WTC11 (cell line): ENCODE measurements around the gene CEP85. TPM values are rescaled to one million over a fixed set of nuclear protein-coding genes. Genes with fewer than 3 reads are reported as not detected.

ENCODE experiments used
- ATAC-seq: fragments of 200-7000 bp; cut with Tn5 transposase; 2 replicates; pipeline ENCODE4 v1.10.0; 2021; ENCODE audit warnings: mild to moderate bottlenecking, moderate library complexity
- CTCF ChIA-PET: fragments of 300-600 bp; sonication (Branson Sonifier 250); formaldehyde crosslinking; loops from one replicate; lab custom pipeline; 2021; ENCODE audit warnings: antibody characterized with exemption; lab: Charles Lee
- POLR2A ChIA-PET: fragments of 350-600 bp; sonication (Branson Sonifier 250); formaldehyde crosslinking; loops from one replicate; lab custom pipeline; 2021; ENCODE audit warnings: antibody characterized with exemption; lab: Charles Lee
- DNase-seq: peaks from one replicate; pipeline ENCODE4 v3.0.0; 2021; ENCODE audit warnings: low spot score
- H3K27ac Mint-ChIP-seq: 2 replicates; pipeline ENCODE4 v1.8.0; 2021; ENCODE audit warnings: mixed read lengths
- H3K27me3 Mint-ChIP-seq: 2 replicates; pipeline ENCODE4 v1.8.0; 2021; ENCODE audit warnings: low read depth, mild to moderate bottlenecking, moderate library complexity, mixed read lengths
- H3K36me3 Mint-ChIP-seq: 2 replicates; pipeline ENCODE4 v1.8.0; 2021; ENCODE audit warnings: mixed read lengths
- H3K4me1 Mint-ChIP-seq: 2 replicates; pipeline ENCODE4 v1.8.0; 2022; ENCODE audit warnings: mixed read lengths
- H3K4me3 Mint-ChIP-seq: 2 replicates; pipeline ENCODE4 v1.8.0; 2021; ENCODE audit warnings: mild to moderate bottlenecking, moderate library complexity, mixed read lengths
- H3K9me3 Mint-ChIP-seq: 2 replicates; pipeline ENCODE4 v1.8.0; 2021; ENCODE audit warnings: mixed read lengths
- CREM ChIP-seq: sonication (generic); formaldehyde crosslinking; IDR thresholded peaks from 2 replicates; pipeline ENCODE4 v1.8.1; 2022; ENCODE audit warnings: mild to moderate bottlenecking, missing genetic modification reagents, moderate library complexity
- EMX1 ChIP-seq: fragments of 250-450 bp; sonication (Bioruptor Pico); IDR thresholded peaks from 2 replicates; pipeline ENCODE4 v1.8.0; 2021; ENCODE audit warnings: mild to moderate bottlenecking
- ETV6 ChIP-seq: sonication (generic); formaldehyde crosslinking; IDR thresholded peaks from 2 replicates; pipeline ENCODE4 v1.8.1; 2022; ENCODE audit warnings: mild to moderate bottlenecking, missing genetic modification reagents
- GTF2I ChIP-seq: fragments of 250-450 bp; sonication (Bioruptor Pico); conservative IDR thresholded peaks from 2 replicates; pipeline ENCODE4 v1.4.0; 2021; ENCODE audit warnings: mild to moderate bottlenecking
- JAZF1 ChIP-seq: fragments of 250-450 bp; sonication (Bioruptor Pico); IDR thresholded peaks from 2 replicates; pipeline ENCODE4 v1.9.0; 2021; ENCODE audit warnings: moderate library complexity, mild to moderate bottlenecking, inconsistent platforms
- NFATC4 ChIP-seq: fragments of 250-450 bp; sonication (Bioruptor Pico); IDR thresholded peaks from 2 replicates; pipeline ENCODE4 v1.9.0; 2021; ENCODE audit warnings: mild to moderate bottlenecking
- NFYB ChIP-seq: sonication (generic); formaldehyde crosslinking; conservative IDR thresholded peaks from 2 replicates; pipeline ENCODE4 v1.8.0; 2022; ENCODE audit warnings: low read depth, missing genetic modification reagents
- TP53 ChIP-seq: sonication (generic); formaldehyde crosslinking; IDR thresholded peaks from 2 replicates; pipeline ENCODE4 v1.8.1; 2023; ENCODE audit warnings: mild to moderate bottlenecking, missing genetic modification reagents
- ZNF232 ChIP-seq: sonication (generic); formaldehyde crosslinking; IDR thresholded peaks from 2 replicates; pipeline ENCODE4 v1.8.0; 2022; ENCODE audit warnings: mild to moderate bottlenecking, missing genetic modification reagents
- ZNF416 ChIP-seq: fragments of 250-450 bp; sonication (Bioruptor Pico); IDR thresholded peaks from 2 replicates; pipeline ENCODE4 v1.9.0; 2021; ENCODE audit warnings: mild to moderate bottlenecking, inconsistent platforms
- ZNF423 ChIP-seq: fragments of 250-450 bp; sonication (Bioruptor Pico); IDR thresholded peaks from 2 replicates; pipeline ENCODE4 v2.1.2; 2022; ENCODE audit warnings: mild to moderate bottlenecking, moderate library complexity
- total RNA-seq: library from RNA; stranded (reverse); gene quantifications from 3 replicates; pipeline ENCODE4 v1.2.3, GENCODE V29; 2021
- TF ChIP-seq, protein P1 (sequence below): fragments of 250-450 bp; sonication (Bioruptor Pico); conservative IDR thresholded peaks from 2 replicates; pipeline ENCODE4 v1.9.0; 2021; ENCODE audit warnings: mild to moderate bottlenecking
- TF ChIP-seq, protein P2 (sequence below): fragments of 250-450 bp; sonication (Bioruptor Pico); IDR thresholded peaks from 2 replicates; pipeline ENCODE4 v1.8.0; 2021; ENCODE audit warnings: mild to moderate bottlenecking
- TF ChIP-seq, protein P3 (sequence below): sonication (generic); formaldehyde crosslinking; IDR thresholded peaks from 2 replicates; pipeline ENCODE4 v1.8.1; 2023; ENCODE audit warnings: mild to moderate bottlenecking, missing genetic modification reagents, moderate library complexity
- TF ChIP-seq, protein P4 (sequence below): fragments of 250-450 bp; sonication (Bioruptor Pico); IDR thresholded peaks from 2 replicates; pipeline ENCODE4 v1.9.0; 2021; ENCODE audit warnings: mild to moderate bottlenecking
- TF ChIP-seq, protein P5 (sequence below): sonication (generic); formaldehyde crosslinking; IDR thresholded peaks from 2 replicates; pipeline ENCODE4 v1.8.1; 2022; ENCODE audit warnings: missing genetic modification reagents, borderline replicate concordance
- TF ChIP-seq, protein P6 (sequence below): sonication (generic); formaldehyde crosslinking; IDR thresholded peaks from 2 replicates; pipeline ENCODE4 v1.8.0; 2023; ENCODE audit warnings: mild to moderate bottlenecking, missing genetic modification reagents
- TF ChIP-seq, protein P7 (sequence below): sonication (generic); formaldehyde crosslinking; IDR thresholded peaks from 2 replicates; pipeline ENCODE4 v1.8.1; 2022; ENCODE audit warnings: mild to moderate bottlenecking, moderate library complexity, missing genetic modification reagents
- TF ChIP-seq, protein P8 (sequence below): sonication (generic); formaldehyde crosslinking; IDR thresholded peaks from 2 replicates; pipeline ENCODE4 v1.8.1; 2023; ENCODE audit warnings: mild to moderate bottlenecking, moderate library complexity, missing genetic modification reagents

CEP85 gene
- total RNA-seq, 1 experiment from 2014 or later: 40.8 TPM

DNA sequence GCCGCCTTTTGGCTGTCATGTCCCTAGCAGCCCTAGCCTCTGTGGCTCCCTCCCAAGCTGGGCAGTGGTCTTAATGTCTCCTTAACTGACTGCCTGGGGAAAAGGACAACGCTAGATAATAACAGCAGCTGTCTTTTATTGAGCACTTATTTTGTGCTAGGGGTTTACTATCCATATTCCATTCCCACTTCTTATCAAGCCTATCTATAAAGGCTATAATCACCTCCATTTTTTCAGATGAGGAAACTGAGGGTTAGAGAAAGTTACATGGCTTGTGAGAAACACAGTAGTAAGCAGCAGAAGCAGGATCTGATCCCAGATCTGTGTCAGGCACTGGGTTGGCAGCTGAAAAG, 52.0 kb downstream of the CEP85 start:
- ChIA-PET POLR2A (interaction anchor here (0.6 to 1.8 kb wide), 7 partner anchors 10 to 194 kb away, joined by 3 to 8 read pairs (median 4); partner anchors contain the start of gene LIN28A), CTCF (interaction anchor here (0.6 to 11.1 kb wide), 61 partner anchors 8 to 601 kb away, joined by 3 to 306 read pairs (median 5); partner anchors contain the start of genes CATSPER4, CD52, CEP85 and CNKSR1)
- no peaks in the 10 kb centered on the region; the same call in 1 of the 2 replicates for H3K27me3 Mint-ChIP-seq
- H3K27ac Mint-ChIP-seq: no peak overlapping the region
- no peak overlapping the region for H3K4me3 Mint-ChIP-seq
- DNase-seq (no peak), ATAC-seq (no peak)
- TF ChIP-seq CREM (CRISPR knock-in tag): no peak
- TF ChIP-seq, protein P1, sequence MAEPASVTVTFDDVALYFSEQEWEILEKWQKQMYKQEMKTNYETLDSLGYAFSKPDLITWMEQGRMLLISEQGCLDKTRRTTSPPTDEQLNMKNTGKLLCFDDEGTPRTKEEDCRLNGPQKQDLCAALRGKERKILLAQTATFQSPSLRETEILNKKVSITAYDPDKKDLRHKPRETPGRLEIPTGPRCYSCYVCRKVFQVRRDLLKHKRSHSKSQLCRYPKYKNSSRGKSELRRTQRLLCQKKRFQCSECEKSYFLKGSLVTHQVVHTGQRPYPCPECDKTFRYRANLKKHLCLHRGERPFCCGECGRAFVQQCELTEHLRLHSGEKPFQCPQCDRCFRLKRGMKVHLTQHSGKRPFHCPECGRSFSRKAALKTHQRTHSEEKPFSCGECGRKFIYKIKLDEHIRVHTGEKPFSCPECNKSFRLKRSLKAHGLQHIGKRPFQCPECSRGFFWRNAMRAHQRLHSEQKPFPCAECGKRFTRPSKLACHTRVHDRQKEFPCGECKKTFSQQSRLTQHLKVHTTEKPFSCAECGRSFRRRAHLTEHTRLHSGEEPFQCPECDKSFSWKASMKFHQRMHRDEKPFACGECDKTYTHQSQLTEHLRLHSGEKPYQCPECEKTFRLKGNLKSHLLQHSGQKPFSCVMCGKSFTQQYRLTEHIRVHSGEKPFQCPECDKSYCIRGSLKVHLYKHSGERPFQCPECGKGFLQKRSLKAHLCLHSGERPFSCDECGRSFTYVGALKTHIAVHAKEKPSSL (CRISPR knock-in tag): no peak
- no peak for TF ChIP-seq TP53 (CRISPR knock-in tag)
- TF ChIP-seq, protein P2, sequence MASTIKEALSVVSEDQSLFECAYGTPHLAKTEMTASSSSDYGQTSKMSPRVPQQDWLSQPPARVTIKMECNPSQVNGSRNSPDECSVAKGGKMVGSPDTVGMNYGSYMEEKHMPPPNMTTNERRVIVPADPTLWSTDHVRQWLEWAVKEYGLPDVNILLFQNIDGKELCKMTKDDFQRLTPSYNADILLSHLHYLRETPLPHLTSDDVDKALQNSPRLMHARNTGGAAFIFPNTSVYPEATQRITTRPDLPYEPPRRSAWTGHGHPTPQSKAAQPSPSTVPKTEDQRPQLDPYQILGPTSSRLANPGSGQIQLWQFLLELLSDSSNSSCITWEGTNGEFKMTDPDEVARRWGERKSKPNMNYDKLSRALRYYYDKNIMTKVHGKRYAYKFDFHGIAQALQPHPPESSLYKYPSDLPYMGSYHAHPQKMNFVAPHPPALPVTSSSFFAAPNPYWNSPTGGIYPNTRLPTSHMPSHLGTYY (CRISPR knock-in tag): no peak
- no peak for TF ChIP-seq JAZF1 (CRISPR knock-in tag)
- no peak for TF ChIP-seq NFATC4 (CRISPR knock-in tag)
- TF ChIP-seq ETV6 (CRISPR knock-in tag): no peak
- TF ChIP-seq, protein P3, sequence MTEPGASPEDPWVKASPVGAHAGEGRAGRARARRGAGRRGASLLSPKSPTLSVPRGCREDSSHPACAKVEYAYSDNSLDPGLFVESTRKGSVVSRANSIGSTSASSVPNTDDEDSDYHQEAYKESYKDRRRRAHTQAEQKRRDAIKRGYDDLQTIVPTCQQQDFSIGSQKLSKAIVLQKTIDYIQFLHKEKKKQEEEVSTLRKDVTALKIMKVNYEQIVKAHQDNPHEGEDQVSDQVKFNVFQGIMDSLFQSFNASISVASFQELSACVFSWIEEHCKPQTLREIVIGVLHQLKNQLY (CRISPR knock-in tag): no peak
- no peak for TF ChIP-seq GTF2I (CRISPR knock-in tag)
- no peak for TF ChIP-seq ZNF232 (CRISPR knock-in tag)
- TF ChIP-seq ZNF423 (CRISPR knock-in tag): no peak
- TF ChIP-seq, protein P4, sequence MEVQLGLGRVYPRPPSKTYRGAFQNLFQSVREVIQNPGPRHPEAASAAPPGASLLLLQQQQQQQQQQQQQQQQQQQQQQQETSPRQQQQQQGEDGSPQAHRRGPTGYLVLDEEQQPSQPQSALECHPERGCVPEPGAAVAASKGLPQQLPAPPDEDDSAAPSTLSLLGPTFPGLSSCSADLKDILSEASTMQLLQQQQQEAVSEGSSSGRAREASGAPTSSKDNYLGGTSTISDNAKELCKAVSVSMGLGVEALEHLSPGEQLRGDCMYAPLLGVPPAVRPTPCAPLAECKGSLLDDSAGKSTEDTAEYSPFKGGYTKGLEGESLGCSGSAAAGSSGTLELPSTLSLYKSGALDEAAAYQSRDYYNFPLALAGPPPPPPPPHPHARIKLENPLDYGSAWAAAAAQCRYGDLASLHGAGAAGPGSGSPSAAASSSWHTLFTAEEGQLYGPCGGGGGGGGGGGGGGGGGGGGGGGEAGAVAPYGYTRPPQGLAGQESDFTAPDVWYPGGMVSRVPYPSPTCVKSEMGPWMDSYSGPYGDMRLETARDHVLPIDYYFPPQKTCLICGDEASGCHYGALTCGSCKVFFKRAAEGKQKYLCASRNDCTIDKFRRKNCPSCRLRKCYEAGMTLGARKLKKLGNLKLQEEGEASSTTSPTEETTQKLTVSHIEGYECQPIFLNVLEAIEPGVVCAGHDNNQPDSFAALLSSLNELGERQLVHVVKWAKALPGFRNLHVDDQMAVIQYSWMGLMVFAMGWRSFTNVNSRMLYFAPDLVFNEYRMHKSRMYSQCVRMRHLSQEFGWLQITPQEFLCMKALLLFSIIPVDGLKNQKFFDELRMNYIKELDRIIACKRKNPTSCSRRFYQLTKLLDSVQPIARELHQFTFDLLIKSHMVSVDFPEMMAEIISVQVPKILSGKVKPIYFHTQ (CRISPR knock-in tag): no peak
- TF ChIP-seq NFYB (CRISPR knock-in tag): no peak
- H3K36me3 Mint-ChIP-seq: no peaks in the 10 kb centered on the region
- peaks cover 47% of the 10 kb centered on the region for H3K4me1 Mint-ChIP-seq
- no peaks in the 10 kb centered on the region for H3K9me3 Mint-ChIP-seq

DNA sequence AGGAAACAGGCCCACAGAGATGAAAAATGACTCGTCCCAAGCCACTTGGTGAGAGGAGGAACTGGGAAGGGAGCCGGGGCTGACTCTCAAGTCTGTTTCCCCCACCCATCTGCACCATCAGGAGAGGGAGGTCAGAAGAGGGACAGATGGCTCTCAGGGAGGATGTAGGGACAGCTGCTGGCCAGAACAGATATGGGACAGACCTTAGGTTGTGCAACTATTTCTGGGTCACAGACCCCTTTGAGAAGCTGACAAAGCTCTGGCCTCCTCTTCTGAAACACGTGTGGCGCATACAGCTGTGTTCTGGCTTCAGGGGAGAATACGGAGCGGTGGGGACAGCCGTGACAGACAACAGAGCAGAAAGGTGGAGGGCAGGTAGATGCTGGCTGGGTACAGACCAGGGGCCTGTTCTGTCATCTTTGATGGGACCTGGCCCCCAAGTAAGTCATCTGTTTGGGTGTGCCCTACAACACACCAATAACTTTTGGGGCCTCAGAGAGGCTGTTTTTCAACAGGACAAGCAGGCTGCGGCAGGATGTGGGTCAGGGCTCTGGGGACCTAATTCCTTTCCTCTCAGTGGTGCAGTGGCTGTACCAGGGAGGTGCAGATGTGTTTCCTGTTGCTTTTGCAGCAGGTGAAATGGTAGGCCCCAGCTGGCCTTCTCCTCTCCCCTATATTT, 53.2 kb downstream of the CEP85 start:
- Mint-ChIP-seq H3K36me3 (no peaks in the 10 kb centered on the region), H3K9me3 (no peaks in the 10 kb centered on the region), H3K27ac (no peak overlapping the region), H3K4me1 (peaks cover 41% of the 10 kb centered on the region), H3K4me3 (no peak overlapping the region), H3K27me3 (no peaks in the 10 kb centered on the region; the same call in 1 of the 2 replicates)
- ATAC-seq (no peak), DNase-seq (no peak)
- ChIA-PET CTCF (interaction anchor here (0.6 to 11.1 kb wide), 5 partner anchors 32 to 183 kb away, joined by 3 to 306 read pairs (median 15); partner anchors contain the start of gene CD52), POLR2A (no interaction called here)
- TF ChIP-seq, protein P5, sequence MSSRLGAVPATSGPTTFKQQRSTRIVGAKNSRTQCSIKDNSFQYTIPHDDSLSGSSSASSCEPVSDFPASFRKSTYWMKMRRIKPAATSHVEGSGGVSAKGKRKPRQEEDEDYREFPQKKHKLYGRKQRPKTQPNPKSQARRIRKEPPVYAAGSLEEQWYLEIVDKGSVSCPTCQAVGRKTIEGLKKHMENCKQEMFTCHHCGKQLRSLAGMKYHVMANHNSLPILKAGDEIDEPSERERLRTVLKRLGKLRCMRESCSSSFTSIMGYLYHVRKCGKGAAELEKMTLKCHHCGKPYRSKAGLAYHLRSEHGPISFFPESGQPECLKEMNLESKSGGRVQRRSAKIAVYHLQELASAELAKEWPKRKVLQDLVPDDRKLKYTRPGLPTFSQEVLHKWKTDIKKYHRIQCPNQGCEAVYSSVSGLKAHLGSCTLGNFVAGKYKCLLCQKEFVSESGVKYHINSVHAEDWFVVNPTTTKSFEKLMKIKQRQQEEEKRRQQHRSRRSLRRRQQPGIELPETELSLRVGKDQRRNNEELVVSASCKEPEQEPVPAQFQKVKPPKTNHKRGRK: no peak
- TF ChIP-seq, protein P6, sequence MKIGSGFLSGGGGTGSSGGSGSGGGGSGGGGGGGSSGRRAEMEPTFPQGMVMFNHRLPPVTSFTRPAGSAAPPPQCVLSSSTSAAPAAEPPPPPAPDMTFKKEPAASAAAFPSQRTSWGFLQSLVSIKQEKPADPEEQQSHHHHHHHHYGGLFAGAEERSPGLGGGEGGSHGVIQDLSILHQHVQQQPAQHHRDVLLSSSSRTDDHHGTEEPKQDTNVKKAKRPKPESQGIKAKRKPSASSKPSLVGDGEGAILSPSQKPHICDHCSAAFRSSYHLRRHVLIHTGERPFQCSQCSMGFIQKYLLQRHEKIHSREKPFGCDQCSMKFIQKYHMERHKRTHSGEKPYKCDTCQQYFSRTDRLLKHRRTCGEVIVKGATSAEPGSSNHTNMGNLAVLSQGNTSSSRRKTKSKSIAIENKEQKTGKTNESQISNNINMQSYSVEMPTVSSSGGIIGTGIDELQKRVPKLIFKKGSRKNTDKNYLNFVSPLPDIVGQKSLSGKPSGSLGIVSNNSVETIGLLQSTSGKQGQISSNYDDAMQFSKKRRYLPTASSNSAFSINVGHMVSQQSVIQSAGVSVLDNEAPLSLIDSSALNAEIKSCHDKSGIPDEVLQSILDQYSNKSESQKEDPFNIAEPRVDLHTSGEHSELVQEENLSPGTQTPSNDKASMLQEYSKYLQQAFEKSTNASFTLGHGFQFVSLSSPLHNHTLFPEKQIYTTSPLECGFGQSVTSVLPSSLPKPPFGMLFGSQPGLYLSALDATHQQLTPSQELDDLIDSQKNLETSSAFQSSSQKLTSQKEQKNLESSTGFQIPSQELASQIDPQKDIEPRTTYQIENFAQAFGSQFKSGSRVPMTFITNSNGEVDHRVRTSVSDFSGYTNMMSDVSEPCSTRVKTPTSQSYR (CRISPR knock-in tag): no peak
- TF ChIP-seq ZNF416 (CRISPR knock-in tag) (no peak), EMX1 (CRISPR knock-in tag) (no peak), TP53 (CRISPR knock-in tag) (no peak)
- TF ChIP-seq, protein P7, sequence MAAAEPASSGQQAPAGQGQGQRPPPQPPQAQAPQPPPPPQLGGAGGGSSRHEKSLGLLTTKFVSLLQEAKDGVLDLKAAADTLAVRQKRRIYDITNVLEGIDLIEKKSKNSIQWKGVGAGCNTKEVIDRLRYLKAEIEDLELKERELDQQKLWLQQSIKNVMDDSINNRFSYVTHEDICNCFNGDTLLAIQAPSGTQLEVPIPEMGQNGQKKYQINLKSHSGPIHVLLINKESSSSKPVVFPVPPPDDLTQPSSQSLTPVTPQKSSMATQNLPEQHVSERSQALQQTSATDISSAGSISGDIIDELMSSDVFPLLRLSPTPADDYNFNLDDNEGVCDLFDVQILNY (CRISPR knock-in tag): no peak
- TF ChIP-seq, protein P8, sequence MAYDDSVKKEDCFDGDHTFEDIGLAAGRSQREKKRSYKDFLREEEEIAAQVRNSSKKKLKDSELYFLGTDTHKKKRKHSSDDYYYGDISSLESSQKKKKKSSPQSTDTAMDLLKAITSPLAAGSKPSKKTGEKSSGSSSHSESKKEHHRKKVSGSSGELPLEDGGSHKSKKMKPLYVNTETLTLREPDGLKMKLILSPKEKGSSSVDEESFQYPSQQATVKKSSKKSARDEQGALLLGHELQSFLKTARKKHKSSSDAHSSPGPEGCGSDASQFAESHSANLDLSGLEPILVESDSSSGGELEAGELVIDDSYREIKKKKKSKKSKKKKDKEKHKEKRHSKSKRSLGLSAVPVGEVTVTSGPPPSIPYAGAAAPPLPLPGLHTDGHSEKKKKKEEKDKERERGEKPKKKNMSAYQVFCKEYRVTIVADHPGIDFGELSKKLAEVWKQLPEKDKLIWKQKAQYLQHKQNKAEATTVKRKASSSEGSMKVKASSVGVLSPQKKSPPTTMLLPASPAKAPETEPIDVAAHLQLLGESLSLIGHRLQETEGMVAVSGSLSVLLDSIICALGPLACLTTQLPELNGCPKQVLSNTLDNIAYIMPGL: no peak
